GM12878 (cell line): ENCODE data around the gene FAM98C. TPM values are rescaled to one million over a fixed set of nuclear protein-coding genes. Genes with fewer than 3 reads are reported as not detected.

Experiments
- ATAC-seq: fragments of 200-7000 bp; cut with Tn5 transposase; 3 replicates; pipeline ENCODE4 v1.9.1; 2020; ENCODE audit warnings: mild to moderate bottlenecking, moderate library complexity
- BruUV-seq: library from RNA; stranded (reverse); fragments of 400-500 nt; replicated peaks from 2 replicates; lab custom pipeline; 2021; lab: Mats Ljungman, UMichigan
- CTCF ChIA-PET: fragments of 300-600 bp; sonication (Branson Sonifier 250); formaldehyde crosslinking; extraction: SDS; loops from one replicate; lab custom pipeline; 2021; ENCODE audit warnings: inconsistent platforms; lab: Yijun Ruan, JAX
- POLR2A ChIA-PET: fragments of 350-600 bp; formaldehyde crosslinking; extraction: SDS; loops from one replicate; lab custom pipeline; 2021; ENCODE audit warnings: inconsistent platforms; lab: Charles Lee
- RAD21 ChIA-PET: fragments of 300-600 bp; sonication (Branson Sonifier 250); formaldehyde crosslinking; loops from one replicate; lab custom pipeline; 2023; ENCODE audit warnings: antibody characterized with exemption; ENCODE audit not compliant: unreplicated experiment; lab: Charles Lee
- SMC1A ChIA-PET: fragments of 300-600 bp; sonication (Branson Sonifier 250); formaldehyde crosslinking; loops from one replicate; lab custom pipeline; 2023; ENCODE audit not compliant: unreplicated experiment, uncharacterized antibody; lab: Charles Lee
- DNase-seq: peaks from one replicate; pipeline ENCODE4 v3.0.0-alpha.2; 2011; ENCODE audit warnings: low read depth, low spot score
- FAIRE-seq: peaks from 3 replicates; lab custom pipeline; 2011; peaks lifted over from hg19 to GRCh38; lab: Jason Lieb, UNC
- H2AFZ ChIP-seq: 2 replicates; pipeline ENCODE4 v1.6.0; 2011; ENCODE audit warnings: low read depth, low read length, control low read depth; ENCODE audit not compliant: control insufficient read depth
- H3K27ac ChIP-seq: 2 replicates; pipeline ENCODE4 v1.5.1; 2011; ENCODE audit warnings: control low read depth; ENCODE audit not compliant: control insufficient read depth, insufficient read depth
- H3K27me3 ChIP-seq, 2 experiments: replicated peaks in 1 of 2; 2 replicates each; pipeline versions ENCODE4 v1.6.0 to v1.6.1; 2011; ENCODE audit warnings: low read length in 1 of 2; ENCODE audit not compliant: control insufficient read depth in 2 of 2, insufficient read depth in 2 of 2
- H3K36me3 ChIP-seq, 2 experiments: 2 replicates each; pipeline ENCODE4 v1.5.1; 2011; ENCODE audit warnings: low read length in 1 of 2; ENCODE audit not compliant: control insufficient read depth in 2 of 2, insufficient read depth in 2 of 2
- H3K4me1 ChIP-seq: 2 replicates; pipeline ENCODE4 v1.6.1; 2011; ENCODE audit warnings: mild to moderate bottlenecking, low read length, moderate library complexity, mixed read lengths; ENCODE audit not compliant: control insufficient read depth, insufficient read depth
- H3K4me2 ChIP-seq: 2 replicates; pipeline ENCODE4 v1.6.0; 2011; ENCODE audit warnings: control low read depth; ENCODE audit not compliant: control insufficient read depth, insufficient read depth
- H3K4me3 ChIP-seq: fragments of 200-600 bp; sonication (generic); 2 replicates; pipeline ENCODE4 v1.5.1; 2016
- H3K79me2 ChIP-seq: 2 replicates; pipeline ENCODE4 v1.6.0; 2011; ENCODE audit warnings: low read length; ENCODE audit not compliant: control insufficient read depth, insufficient read depth
- H3K9ac ChIP-seq: 2 replicates; pipeline ENCODE4 v1.8.0; 2011; ENCODE audit warnings: low read length, control low read depth, mixed read lengths; ENCODE audit not compliant: control insufficient read depth, insufficient read depth
- H3K9me3 ChIP-seq: replicated peaks from 3 replicates; pipeline ENCODE4 v1.5.1; 2011; ENCODE audit warnings: mild to moderate bottlenecking, low read length; ENCODE audit not compliant: control insufficient read depth, insufficient read depth
- H4K20me1 ChIP-seq: 2 replicates; pipeline ENCODE4 v1.6.0; 2011; ENCODE audit not compliant: control insufficient read depth, insufficient read depth
- ASH2L ChIP-seq: fragments of 300-600, 200-600 bp; sonication (generic); IDR thresholded peaks from 2 replicates; pipeline ENCODE4 v1.6.1; 2017; ENCODE audit warnings: low read depth, mild to moderate bottlenecking, borderline replicate concordance
- BCL11A ChIP-seq: IDR thresholded peaks from 2 replicates; pipeline ENCODE4 v1.6.1; 2011; ENCODE audit warnings: low read depth, low read length
- EGR1 ChIP-seq, 2 experiments: IDR thresholded peaks; 1 replicate in 1 of 2; 2 replicates in 1 of 2; pipeline ENCODE4 v1.6.1; 2011 to 2012; ENCODE audit warnings: low read depth in 2 of 2, low read length in 2 of 2, borderline replicate concordance in 1 of 2, mild to moderate bottlenecking in 1 of 2, moderate library complexity in 1 of 2
- MTA2 ChIP-seq: fragments of 450-650 bp; IDR thresholded peaks from 2 replicates; pipeline ENCODE4 v1.6.1; 2016; ENCODE audit warnings: low read depth, mild to moderate bottlenecking, moderate library complexity
- WGBS: methylation state at CpG from one replicate; pipeline ENCODE4 v1.1.6; 2016; ENCODE audit warnings: low lambda C conversion rate; ENCODE audit not compliant: insufficient replicate concordance, insufficient coverage; ENCODE audit errors: missing lambda C conversion rate; 5-methylcytosine and 5-hydroxymethylcytosine counted together
- in situ Hi-C: fragments of 300-500 bp; cut with MboI; formaldehyde crosslinking; loops from 9 replicates; pipeline ENCODE4 v1.14.3; 2018; ENCODE audit warnings: mixed read lengths
- intact Hi-C: fragments of 100-400 bp; cut with micrococcal nuclease; formaldehyde crosslinking; loops from one replicate; pipeline ENCODE4 v1.14.2; 2022; ENCODE audit not compliant: unreplicated experiment
- polyA plus RNA-seq, 11 experiments: library from polyadenylated mRNA; depleted of rRNA in 4 of 11; unstranded in 6 of 11; stranded (reverse) in 5 of 11; fragments of >200 nt; fragmentation: Nextera tagmentation in 4 of 11; fragmentation: Illumina TruSeq in 1 of 11; extraction: Ambion mirVana in 4 of 11; extraction: Trizol in 1 of 11; gene quantifications; 1 replicate in 1 of 11; 2 replicates in 10 of 11; pipeline versions ENCODE4 v1.2.1 to v1.2.3, GENCODE V29; 2011 to 2016; ENCODE audit warnings: inconsistent platforms in 2 of 11, missing spikeins in 2 of 11, low read depth in 1 of 11
- total RNA-seq, 4 experiments: library from RNA; depleted of rRNA in 3 of 4; stranded (reverse); fragments of >200 nt in 3 of 4; fragmentation: Illumina TruSeq in 1 of 4; extraction: Trizol in 1 of 4; gene quantifications; 2 replicates each; pipeline versions ENCODE4 v1.2.1 to v1.2.3, GENCODE V29; 2013 to 2021

FAM98C gene
- total and polyA plus RNA-seq, 10 of the 15 experiments (the other 5 are each of a cell fraction or from before 2014, with no cell fraction given) = 1.4 to 17.2 (median 9.5) TPM

DNA sequence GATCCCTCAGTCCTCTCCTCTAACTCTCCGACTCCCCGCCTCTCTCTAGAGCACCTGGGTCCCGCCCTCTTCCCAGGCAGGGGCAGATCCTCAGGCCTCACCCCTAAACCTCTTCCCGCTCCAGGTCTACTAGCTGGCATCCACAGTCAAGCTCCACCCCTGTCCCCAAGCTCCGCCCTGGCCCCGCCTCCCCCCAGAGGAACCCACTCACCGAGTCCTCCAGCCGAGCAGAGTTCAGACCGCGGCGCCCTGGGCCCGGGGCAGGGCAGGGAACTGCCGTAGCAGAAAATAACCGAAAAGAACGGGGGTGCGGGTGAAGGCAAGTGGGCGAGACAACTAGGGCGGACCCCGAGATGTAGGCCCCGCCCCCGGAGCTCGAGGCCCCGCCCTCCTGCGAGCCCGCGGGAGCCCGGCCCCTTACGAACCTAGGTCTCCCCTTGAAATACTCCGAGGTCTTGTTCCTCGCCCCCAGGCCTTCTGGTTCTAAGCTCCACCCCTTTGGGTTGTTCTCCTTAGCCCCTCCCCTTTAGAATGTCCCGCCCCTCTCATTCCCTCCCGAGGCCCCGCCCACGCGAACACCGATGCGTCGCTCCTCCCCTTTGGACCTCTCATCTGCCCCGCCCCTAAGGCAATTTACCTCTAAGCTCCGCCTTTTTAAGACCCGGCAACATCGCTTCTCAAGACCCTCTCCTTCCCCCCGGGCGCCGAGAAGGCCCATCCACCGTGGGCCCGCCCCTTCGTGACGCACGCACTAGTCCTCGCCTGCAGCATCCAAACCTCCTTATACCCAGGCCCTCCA is 15.1 kb upstream of the FAM98C start, which contains the start of gene GGN:
TSS of gene GGN (minus strand) at position 485 of the 799 bp plus-strand sequence. CDS start 773 bp downstream, outside the sequence.
- peaks cover 12% of the 10 kb centered on the region for H3K4me1 ChIP-seq
- peak within 1 kb of the TSS; percentile 69 for H3K4me3 ChIP-seq
- no peaks in the 10 kb centered on the region for H3K79me2 ChIP-seq
- no peak within 1 kb of the TSS for H2AFZ ChIP-seq
- no peaks in the 10 kb centered on the region; the same call in 1 of the 2 replicates for H4K20me1 ChIP-seq
- peak within 1 kb of the TSS; percentile 84 for H3K4me2 ChIP-seq
- H3K27me3 ChIP-seq = no peaks in the 10 kb centered on the region; a peak in 1 of 4 replicates
- no peak within 1 kb of the TSS for H3K27ac ChIP-seq
- in situ Hi-C loops (no loop called here), intact Hi-C loops (loop anchor here (5.0 kb wide), 1 partner anchor 155 kb away; no protein-coding TSS in a partner anchor)
- RAD21 ChIA-PET = interaction anchor here (0.6 to 1.3 kb wide), 3 partner anchors 13 to 303 kb away, joined by 3 to 5 read pairs (median 3); partner anchors contain the start of genes CATSPERG and PSMD8
- TF ChIP-seq ASH2L = no peak
- TF ChIP-seq MTA2 = no peak
- 0 out of 3 replicates have a peak, but pooled peaks of 1 of the 2 experiments have one; percentile 21 for TF ChIP-seq EGR1 (IDR thresholded peaks at IDR 0.05; ENCODE audit: borderline replicate concordance in 1 of 2, low read depth in 2 of 2, low read length in 2 of 2)
- no peak for TF ChIP-seq BCL11A
- no peaks in the 10 kb centered on the region for H3K9me3 ChIP-seq
- FAIRE-seq (no peak), ATAC-seq (peak; percentile 80), DNase-seq (no peak)
- WGBS = under 1% methylated on average over 37 of the region's 51 CpGs
- H3K9ac ChIP-seq = no peak within 1 kb of the TSS
- SMC1A ChIA-PET = interaction anchor here (0.9 to 1.4 kb wide), 2 partner anchors 10 to 15 kb away, joined by 3 to 5 read pairs; partner anchors contain the start of gene FAM98C
- CTCF ChIA-PET = interaction anchor here (1.1 to 2.4 kb wide), 4 partner anchors 14 to 543 kb away, joined by 3 to 14 read pairs (median 4); partner anchors contain the start of genes FAM98C, MRPS12, PSMD8 and SARS2
- peaks cover 5 to 7% of the 10 kb centered on the region in 2 experiments; a peak in 3 of 4 replicates for H3K36me3 ChIP-seq
- no TSS peak for BruUV-seq
- POLR2A ChIA-PET = interaction anchor here (0.6 to 1.4 kb wide), 4 partner anchors 12 to 245 kb away, joined by 3 to 5 read pairs (median 3); partner anchors contain the start of genes FAM98C and PSMD8
